ENCODE measurements around the gene ARMC9. TPM values are rescaled to one million over a fixed set of nuclear protein-coding genes. Genes with fewer than 3 reads are reported as not detected.

The ARMC9 gene
- total RNA-seq, 1 donor from 2014 or later = 43.1 TPM

GRCh38 chr2:231169488-231169887 is 28.9 kb upstream of the ARMC9 start:
- ATAC-seq = no peak
- H3K27ac ChIP-seq = no peak overlapping the region
- no peak for DNase-seq
- H3K27me3 ChIP-seq (ENCODE audit: low read depth) = no peaks in the 10 kb centered on the region
- intact Hi-C loops (cut with DNase I) = no loop called here
- no peaks in the 10 kb centered on the region for H3K9me3 ChIP-seq
- peaks cover 64% of the 10 kb centered on the region for H3K36me3 ChIP-seq
- TF ChIP-seq CTCF (IDR thresholded peaks at IDR 0.05) = no peak
- H3K4me3 ChIP-seq = no peak overlapping the region
- H3K4me1 ChIP-seq = no peaks in the 10 kb centered on the region

GRCh38 chr2:231170055-231170454 is 28.4 kb upstream of the ARMC9 start:
- intact Hi-C loops (cut with DNase I) = no loop called here
- H3K36me3 ChIP-seq = peaks cover 60% of the 10 kb centered on the region
- ATAC-seq = no peak
- H3K9me3 ChIP-seq = no peaks in the 10 kb centered on the region
- no peak overlapping the region for H3K4me3 ChIP-seq
- no peak overlapping the region for H3K27ac ChIP-seq
- H3K27me3 ChIP-seq (ENCODE audit: low read depth) = no peaks in the 10 kb centered on the region
- no peaks in the 10 kb centered on the region for H3K4me1 ChIP-seq
- DNase-seq = no peak
- no peak for TF ChIP-seq CTCF (IDR thresholded peaks at IDR 0.05)

GRCh38 chr2:231172025-231172424 is 26.4 kb upstream of the ARMC9 start:
- peaks cover 40% of the 10 kb centered on the region for H3K36me3 ChIP-seq
- ATAC-seq (no peak), DNase-seq (no peak)
- H3K27me3 ChIP-seq (ENCODE audit: low read depth) = no peaks in the 10 kb centered on the region
- H3K27ac ChIP-seq = no peak overlapping the region
- H3K4me3 ChIP-seq = no peak overlapping the region
- intact Hi-C loops (cut with DNase I) = no loop called here
- no peak for TF ChIP-seq CTCF (IDR thresholded peaks at IDR 0.05)
- no peaks in the 10 kb centered on the region for H3K9me3 ChIP-seq
- no peaks in the 10 kb centered on the region for H3K4me1 ChIP-seq

GRCh38 chr2:231174211-231174651 is 24.2 kb upstream of the ARMC9 start:
- TF ChIP-seq CTCF (IDR thresholded peaks at IDR 0.05) = no peak
- Histone ChIP-seq H3K27me3 (ENCODE audit: low read depth) (no peaks in the 10 kb centered on the region), H3K4me1 (no peaks in the 10 kb centered on the region), H3K36me3 (peaks cover 30% of the 10 kb centered on the region), H3K4me3 (no peak overlapping the region), H3K27ac (no peak overlapping the region), H3K9me3 (no peaks in the 10 kb centered on the region)
- ATAC-seq (no peak), DNase-seq (no peak)
- intact Hi-C loops (cut with DNase I) = no loop called here

GRCh38 chr2:231176066-231176465 is 22.4 kb upstream of the ARMC9 start:
- DNase-seq (no peak), ATAC-seq (no peak)
- H3K27ac ChIP-seq = no peak overlapping the region
- no peak for TF ChIP-seq CTCF (IDR thresholded peaks at IDR 0.05)
- no peaks in the 10 kb centered on the region for H3K9me3 ChIP-seq
- peaks cover 12% of the 10 kb centered on the region for H3K4me1 ChIP-seq
- H3K27me3 ChIP-seq (ENCODE audit: low read depth) = no peaks in the 10 kb centered on the region
- no peak overlapping the region for H3K4me3 ChIP-seq
- H3K36me3 ChIP-seq = peaks cover 24% of the 10 kb centered on the region
- intact Hi-C loops (cut with DNase I) = no loop called here
